Ovary (tissue), 3 donors: Measurements from ENCODE around the gene NEDD4L.

Experiments used
- EP300 ChIP-seq: sonication (generic); formaldehyde crosslinking; IDR thresholded peaks from one replicate; pipeline ENCODE4 v1.6.1; 2017; ENCODE audit warnings: antibody characterized with exemption
- POLR2A ChIP-seq: fragments of 450-650 bp; IDR thresholded peaks from one replicate; pipeline ENCODE4 v1.6.1; 2017; ENCODE audit warnings: antibody characterized with exemption, mild to moderate bottlenecking, moderate library complexity
- TF ChIP-seq, protein P1 (sequence below), 3 donors: fragments of 450-650 bp in 2 of 3; fragments of 200-600 bp in 1 of 3; IDR thresholded peaks; one replicate each; pipeline versions ENCODE4 v1.5.1 to v1.8.0; 2016 to 2022; ENCODE audit warnings: antibody characterized with exemption in 3 of 3, mild to moderate bottlenecking in 1 of 3
- donor health status: DM: no; HTN: no; CAD: no.

DNA sequence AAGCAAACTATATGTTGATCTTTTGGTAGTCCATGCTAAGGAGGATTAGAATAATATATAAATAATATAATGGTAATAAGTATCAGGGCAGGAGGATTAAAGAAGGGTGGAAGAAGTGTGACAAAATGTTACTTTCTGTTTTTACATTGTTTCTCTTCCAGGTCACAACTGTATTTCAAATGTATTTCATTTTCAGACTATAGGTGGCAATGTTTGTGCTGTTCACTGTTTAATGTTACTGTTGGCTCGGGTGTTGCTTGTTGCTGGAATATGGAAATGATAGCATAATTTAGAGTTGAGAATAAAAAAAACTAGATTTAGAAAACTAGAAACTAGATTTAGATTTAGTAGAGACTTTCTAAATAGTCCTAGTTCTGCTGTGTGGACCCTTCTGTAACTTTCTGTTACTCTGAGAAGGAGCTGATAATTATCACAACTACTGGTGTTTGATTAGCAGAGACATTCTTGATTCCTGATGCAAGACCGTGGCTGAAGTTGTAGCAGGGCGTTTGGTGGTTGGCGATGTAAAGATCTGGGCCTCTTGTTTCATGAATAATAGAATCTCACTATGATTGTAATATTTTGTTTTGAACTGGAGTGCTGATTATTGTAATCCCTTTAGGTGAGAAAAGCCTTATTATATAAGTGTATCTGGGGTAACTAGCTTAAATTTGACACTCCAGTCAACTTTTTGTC lies 7.9 kb downstream of the NEDD4L start:
- TF ChIP-seq, protein P1, sequence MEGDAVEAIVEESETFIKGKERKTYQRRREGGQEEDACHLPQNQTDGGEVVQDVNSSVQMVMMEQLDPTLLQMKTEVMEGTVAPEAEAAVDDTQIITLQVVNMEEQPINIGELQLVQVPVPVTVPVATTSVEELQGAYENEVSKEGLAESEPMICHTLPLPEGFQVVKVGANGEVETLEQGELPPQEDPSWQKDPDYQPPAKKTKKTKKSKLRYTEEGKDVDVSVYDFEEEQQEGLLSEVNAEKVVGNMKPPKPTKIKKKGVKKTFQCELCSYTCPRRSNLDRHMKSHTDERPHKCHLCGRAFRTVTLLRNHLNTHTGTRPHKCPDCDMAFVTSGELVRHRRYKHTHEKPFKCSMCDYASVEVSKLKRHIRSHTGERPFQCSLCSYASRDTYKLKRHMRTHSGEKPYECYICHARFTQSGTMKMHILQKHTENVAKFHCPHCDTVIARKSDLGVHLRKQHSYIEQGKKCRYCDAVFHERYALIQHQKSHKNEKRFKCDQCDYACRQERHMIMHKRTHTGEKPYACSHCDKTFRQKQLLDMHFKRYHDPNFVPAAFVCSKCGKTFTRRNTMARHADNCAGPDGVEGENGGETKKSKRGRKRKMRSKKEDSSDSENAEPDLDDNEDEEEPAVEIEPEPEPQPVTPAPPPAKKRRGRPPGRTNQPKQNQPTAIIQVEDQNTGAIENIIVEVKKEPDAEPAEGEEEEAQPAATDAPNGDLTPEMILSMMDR (IDR thresholded peaks at IDR 0.05): no peak
- TF ChIP-seq POLR2A (no peak), EP300 (no peak)
